Ishikawa (cell line): Measurements from ENCODE around the gene NEU4.

Source experiments
- CEBPB ChIP-seq: IDR thresholded peaks from 2 replicates; pipeline ENCODE4 v1.6.1; 2012
- CREB1 ChIP-seq: IDR thresholded peaks from 2 replicates; pipeline ENCODE4 v1.6.1; 2012; ENCODE audit warnings: low read depth
- EGR1 ChIP-seq: IDR thresholded peaks from 2 replicates; pipeline ENCODE4 v1.6.1; 2012
- EP300 ChIP-seq: IDR thresholded peaks from 2 replicates; pipeline ENCODE4 v1.6.1; 2012; ENCODE audit warnings: borderline replicate concordance
- FOXM1 ChIP-seq: IDR thresholded peaks from 2 replicates; pipeline ENCODE4 v1.6.1; 2012; ENCODE audit warnings: low read depth, borderline replicate concordance
- MAX ChIP-seq: IDR thresholded peaks from 2 replicates; pipeline ENCODE4 v1.6.1; 2012
- REST ChIP-seq: IDR thresholded peaks from 2 replicates; pipeline ENCODE4 v1.6.1; 2012; ENCODE audit warnings: low read depth, mild to moderate bottlenecking
- TAF1 ChIP-seq: IDR thresholded peaks from 2 replicates; pipeline ENCODE4 v1.6.1; 2012; ENCODE audit warnings: low read depth, mild to moderate bottlenecking
- TCF12 ChIP-seq: IDR thresholded peaks from 2 replicates; pipeline ENCODE4 v1.6.1; 2012; ENCODE audit warnings: low read depth
- TEAD4 ChIP-seq: IDR thresholded peaks from 2 replicates; pipeline ENCODE4 v1.6.1; 2012
- YY1 ChIP-seq: IDR thresholded peaks from 2 replicates; pipeline ENCODE4 v1.6.1; 2012; ENCODE audit warnings: low read depth
- ZBTB7A ChIP-seq: IDR thresholded peaks from 2 replicates; pipeline ENCODE4 v1.6.1; 2012; ENCODE audit warnings: low read depth
- TF ChIP-seq, protein P1 (sequence below): IDR thresholded peaks from 2 replicates; pipeline ENCODE4 v1.6.1; 2012

NEU4 gene

DNA sequence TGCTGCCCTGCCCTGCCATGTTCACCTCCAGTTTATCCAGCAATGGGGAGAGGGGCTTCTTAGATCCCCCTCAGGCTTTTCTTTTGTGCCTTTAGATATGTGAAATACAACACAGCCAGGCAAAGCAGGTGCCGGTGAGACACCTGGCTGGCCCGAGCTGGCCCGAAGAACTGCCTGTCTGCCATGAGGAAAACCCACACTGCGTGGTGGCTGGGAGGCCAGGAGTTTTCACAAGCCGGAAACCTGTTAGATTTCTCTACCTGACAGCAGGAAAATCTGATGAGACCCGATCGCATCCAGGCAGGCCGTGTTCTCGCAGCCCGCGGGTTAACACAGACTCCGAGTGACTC is 38.1 kb upstream of the NEU4 start:
- TF ChIP-seq YY1 = no peak
- TF ChIP-seq EP300 = no peak
- no peak for TF ChIP-seq MAX
- TF ChIP-seq CEBPB = no peak
- no peak for TF ChIP-seq TAF1
- TF ChIP-seq ZBTB7A = no peak
- no peak for TF ChIP-seq REST
- TF ChIP-seq FOXM1 = no peak
- no peak for TF ChIP-seq TEAD4

DNA sequence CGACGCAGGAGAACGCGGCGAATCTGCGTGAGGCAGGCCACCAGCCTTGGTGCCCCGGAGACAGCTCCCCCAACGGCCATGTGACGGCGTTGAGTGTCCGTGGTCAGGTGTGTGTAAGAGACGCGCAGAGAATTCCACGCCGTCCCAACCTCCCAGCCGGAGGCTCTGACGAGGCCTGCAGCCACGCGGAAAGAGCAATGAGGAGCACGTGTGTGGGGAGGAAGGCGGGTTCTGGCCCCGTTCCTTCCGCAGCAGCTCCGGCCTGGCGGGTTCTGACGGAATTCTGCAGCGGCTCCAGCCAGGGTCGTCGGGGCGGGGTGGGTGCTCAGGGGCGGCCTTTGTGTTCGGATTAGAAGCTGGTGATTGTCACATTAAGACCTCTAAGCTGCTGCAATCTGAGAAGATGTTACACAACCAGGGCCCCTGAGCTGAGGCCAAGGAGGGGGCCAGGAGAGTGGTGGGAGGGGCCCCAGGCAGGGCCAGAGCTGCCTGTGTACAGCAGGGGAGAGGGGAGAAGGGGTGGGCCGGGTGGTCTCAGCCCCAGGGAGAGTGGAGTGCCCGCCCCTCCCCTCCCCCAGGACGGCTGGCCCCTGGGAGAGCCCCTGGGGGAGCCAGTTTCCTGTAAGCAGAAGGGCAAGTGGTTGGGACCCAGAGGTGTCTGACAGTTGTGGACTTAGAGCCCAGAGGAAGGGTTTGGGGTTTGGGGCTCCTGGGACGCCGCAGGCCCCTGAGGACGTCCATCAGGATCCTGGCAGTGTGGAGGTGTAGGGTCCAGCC is 37.5 kb upstream of the NEU4 start:
- TF ChIP-seq EGR1 = no peak
- peak; percentile 87 for TF ChIP-seq CEBPB
- TF ChIP-seq, protein P1, sequence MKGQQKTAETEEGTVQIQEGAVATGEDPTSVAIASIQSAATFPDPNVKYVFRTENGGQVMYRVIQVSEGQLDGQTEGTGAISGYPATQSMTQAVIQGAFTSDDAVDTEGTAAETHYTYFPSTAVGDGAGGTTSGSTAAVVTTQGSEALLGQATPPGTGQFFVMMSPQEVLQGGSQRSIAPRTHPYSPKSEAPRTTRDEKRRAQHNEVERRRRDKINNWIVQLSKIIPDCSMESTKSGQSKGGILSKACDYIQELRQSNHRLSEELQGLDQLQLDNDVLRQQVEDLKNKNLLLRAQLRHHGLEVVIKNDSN = no peak
- no peak for TF ChIP-seq YY1
- no peak for TF ChIP-seq REST
- TF ChIP-seq TAF1 = no peak

DNA sequence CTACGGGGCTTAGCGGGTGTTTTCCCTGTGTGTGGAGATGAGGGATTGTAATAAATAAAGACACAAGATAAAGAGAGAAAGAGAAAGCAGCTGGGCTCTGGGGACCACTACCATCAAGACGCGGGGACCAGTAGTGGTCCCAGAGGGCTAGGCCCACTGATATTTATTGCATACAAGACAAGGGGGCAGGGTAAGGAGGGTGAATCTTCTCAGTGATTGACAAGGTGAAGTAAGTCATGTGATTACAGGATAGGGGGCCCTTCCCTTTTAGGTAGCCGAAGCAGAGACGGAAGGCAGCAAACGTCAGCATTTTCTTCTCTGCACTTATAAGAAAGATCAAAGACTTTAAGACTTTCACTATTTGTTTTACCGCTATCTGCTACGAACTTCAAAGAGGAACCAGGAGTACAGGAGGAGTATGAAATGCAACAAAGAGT is 36.9 kb upstream of the NEU4 start:
- TF ChIP-seq CEBPB = no peak
- no peak for TF ChIP-seq YY1
- no peak for TF ChIP-seq EGR1
- no peak for TF ChIP-seq CREB1
- TF ChIP-seq FOXM1 = no peak
- no peak for TF ChIP-seq TAF1
- no peak for TF ChIP-seq ZBTB7A
- no peak for TF ChIP-seq TEAD4
- no peak for TF ChIP-seq EP300
- no peak for TF ChIP-seq REST
- TF ChIP-seq, protein P1 = no peak
- no peak for TF ChIP-seq MAX
- TF ChIP-seq TCF12 = no peak

- 0 out of 2 replicates have a peak, but pooled peaks have one; percentile 27 for TF ChIP-seq EGR1
- no peak for TF ChIP-seq TCF12
- TF ChIP-seq ZBTB7A = no peak
- TF ChIP-seq TEAD4 = no peak
Observed at GRCh38 chr2:241773511-241774418, 35.2 kb upstream of the NEU4 start.
